Head of caudate nucleus (tissue), 42 donors: ENCODE measurements around the gene SRSF9.

Experiments
- DNase-seq, 42 donors: peaks; one replicate each; pipeline versions ENCODE4 v3.0.0 to v3.0.0-alpha.2; 2020 to 2021; ENCODE audit warnings: mixed read lengths in 7 of 42
- intact Hi-C: fragments of 100-400 bp; cut with DNase I; formaldehyde crosslinking; loops from one replicate; pipeline ENCODE4 v1.15.0; 2022

SRSF9 gene

GRCh38 chr12:120428597-120429229, 40.8 kb downstream of the SRSF9 start:
- intact Hi-C loops = no loop called here
- no peak for DNase-seq

- DNase-seq = no peak
- intact Hi-C loops = no loop called here
Measured at GRCh38 chr12:120425797-120426196, 43.8 kb downstream of the SRSF9 start.

- intact Hi-C loops = no loop called here
- no peak for DNase-seq
Measured at GRCh38 chr12:120422892-120423456, 46.6 kb downstream of the SRSF9 start.

GRCh38 chr12:120421701-120422100, 47.8 kb downstream of the SRSF9 start:
- DNase-seq = no peak
- intact Hi-C loops = no loop called here

GRCh38 chr12:120417917-120418580, 51.5 kb downstream of the SRSF9 start:
- DNase-seq = no peak
- intact Hi-C loops = no loop called here

- intact Hi-C loops = no loop called here
- DNase-seq = no peak
Measured at GRCh38 chr12:120416490-120417216, 52.9 kb downstream of the SRSF9 start.

- DNase-seq = peak in 32 of 42 donors; percentile 5 to 73 (median 36)
- intact Hi-C loops = no loop called here
Measured at GRCh38 chr12:120413901-120414695, 55.5 kb downstream of the SRSF9 start.

- no peak for DNase-seq
- intact Hi-C loops = no loop called here
Measured at GRCh38 chr12:120412421-120412820, 57.1 kb downstream of the SRSF9 start.
